GM12801 (cell line): Measurements from ENCODE around the gene ARL4C.

Experiments
- CTCF ChIP-seq: IDR thresholded peaks from one replicate; pipeline ENCODE4 v1.5.1; 2011; ENCODE audit warnings: control low read depth; ENCODE audit not compliant: insufficient read length; ENCODE audit errors: extremely low read depth

Gene ARL4C

GRCh38 chr2:234514873-234515638 is 18.2 kb upstream of the ARL4C start:
- TF ChIP-seq CTCF: no peak

- no peak for TF ChIP-seq CTCF
These were observed 17.2 kb upstream of the ARL4C start for GRCh38 chr2:234514099-234514498.

- no peak for TF ChIP-seq CTCF
These were observed 16.2 kb upstream of the ARL4C start for GRCh38 chr2:234512884-234513669.

- no peak for TF ChIP-seq CTCF
These were observed 6.0 kb upstream of the ARL4C start for GRCh38 chr2:234502919-234503285.

GRCh38 chr2:234502285-234502918 is 5.5 kb upstream of the ARL4C start:
- no peak for TF ChIP-seq CTCF

GRCh38 chr2:234500394-234501006 is 3.6 kb upstream of the ARL4C start:
- TF ChIP-seq CTCF: no peak

- TF ChIP-seq CTCF: no peak
These were observed 834 bp upstream of the ARL4C start for GRCh38 chr2:234497594-234498235.
